Measurements from ENCODE around the gene WWOX.

Gene WWOX

DNA sequence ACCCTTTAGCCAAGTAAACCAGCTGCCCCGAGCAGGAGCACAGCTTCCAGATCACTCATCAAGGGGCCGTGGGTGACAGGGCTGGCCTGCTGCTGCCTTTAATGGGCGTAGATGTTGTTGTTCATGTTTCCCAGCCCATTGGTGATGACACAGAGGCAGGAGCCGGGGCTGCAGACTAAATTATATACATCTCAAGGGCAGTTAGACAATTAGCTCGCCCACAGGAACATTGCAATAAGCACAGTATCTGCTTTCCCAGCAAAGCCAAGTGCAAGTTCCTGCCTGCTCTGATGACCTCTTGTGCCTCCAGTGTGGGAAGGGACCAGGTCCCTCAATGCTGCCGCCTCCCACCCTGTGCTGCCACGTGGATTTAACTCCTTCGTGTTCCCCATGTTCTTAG is 1015.3 kb downstream of the WWOX start:
- no peak for DNase-seq (ENCODE audit: insufficient read length, low spot score)
- no peak for FAIRE-seq

DNA sequence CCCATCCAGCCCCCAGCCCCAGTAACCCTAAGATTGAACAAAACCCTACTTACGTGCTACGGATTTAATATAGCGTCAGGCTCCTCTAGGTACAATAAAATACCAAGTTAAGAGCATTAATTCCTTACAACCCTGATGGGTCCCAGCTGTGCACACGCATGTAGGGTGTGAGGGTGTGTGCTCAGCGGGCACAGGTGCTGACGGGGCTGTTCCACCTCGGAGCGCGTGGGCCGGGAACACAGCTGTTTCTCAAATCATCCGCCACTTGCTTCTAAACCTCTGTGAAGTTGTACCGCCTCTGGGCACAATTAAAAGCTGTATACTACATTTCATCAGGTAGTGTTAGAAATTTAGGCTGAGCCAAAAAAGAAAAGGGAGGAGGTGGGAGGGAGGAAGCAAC is 1022.5 kb downstream of the WWOX start:
- DNase-seq (ENCODE audit: insufficient read length, low spot score), result no peak
- FAIRE-seq, result no peak

DNA sequence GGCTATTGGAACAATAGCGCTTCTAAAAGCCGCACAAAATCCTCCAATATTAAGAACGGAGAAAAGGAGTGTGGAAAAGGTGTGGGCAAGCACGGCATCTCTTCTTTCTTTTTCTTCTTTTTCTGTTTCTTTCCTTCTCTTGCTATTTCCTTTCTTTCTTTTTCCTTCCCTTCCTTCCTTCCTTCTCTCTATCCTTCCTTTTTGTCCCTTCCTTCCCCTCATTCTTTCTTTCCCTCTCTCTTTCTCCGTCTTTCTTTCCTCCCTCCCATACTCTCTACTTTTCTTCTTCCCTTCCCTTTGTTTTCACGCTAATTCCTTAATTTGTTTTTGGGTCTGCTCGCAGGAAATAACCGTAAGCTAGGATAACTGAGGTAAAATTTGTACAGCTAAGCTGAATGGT is 1022.9 kb downstream of the WWOX start:
- DNase-seq (ENCODE audit: insufficient read length, low spot score) (no peak), FAIRE-seq (no peak)

DNA sequence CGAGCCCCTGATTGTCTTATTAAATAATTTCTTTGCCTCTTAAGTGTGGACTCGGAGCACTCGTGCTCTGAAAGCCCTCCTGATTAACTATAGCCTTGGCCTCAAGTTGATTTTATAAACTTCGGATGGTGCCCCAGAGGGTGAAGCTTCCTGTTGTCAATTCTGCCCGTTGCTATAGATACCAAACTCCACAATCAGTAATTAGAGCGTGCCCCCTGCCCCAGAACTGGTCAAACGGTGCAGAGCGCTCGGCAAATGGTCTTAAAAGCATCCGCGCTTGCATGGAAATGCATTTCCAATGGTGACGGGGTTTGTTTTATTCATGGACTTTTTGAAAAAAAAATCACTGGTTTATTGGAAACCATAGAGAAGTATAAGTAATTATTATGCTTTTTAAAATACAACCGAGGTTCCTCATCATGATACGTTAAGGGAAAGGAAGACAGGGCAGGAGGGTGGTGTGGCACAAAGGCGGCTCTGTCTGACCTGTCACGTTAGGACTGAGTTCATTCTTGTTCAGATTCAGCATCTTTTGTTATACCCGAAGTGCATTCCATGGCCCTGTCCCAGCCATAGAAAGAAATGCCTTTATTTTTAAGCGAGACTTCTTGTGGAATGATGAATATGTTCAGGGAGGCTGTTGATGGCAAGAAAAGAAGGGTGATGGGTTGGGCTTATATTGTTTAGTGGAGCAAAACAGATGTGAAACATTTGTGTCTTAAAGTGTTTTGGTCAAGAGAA is 1024.7 kb downstream of the WWOX start:
- FAIRE-seq (no peak), DNase-seq (ENCODE audit: insufficient read length, low spot score) (no peak)

DNA sequence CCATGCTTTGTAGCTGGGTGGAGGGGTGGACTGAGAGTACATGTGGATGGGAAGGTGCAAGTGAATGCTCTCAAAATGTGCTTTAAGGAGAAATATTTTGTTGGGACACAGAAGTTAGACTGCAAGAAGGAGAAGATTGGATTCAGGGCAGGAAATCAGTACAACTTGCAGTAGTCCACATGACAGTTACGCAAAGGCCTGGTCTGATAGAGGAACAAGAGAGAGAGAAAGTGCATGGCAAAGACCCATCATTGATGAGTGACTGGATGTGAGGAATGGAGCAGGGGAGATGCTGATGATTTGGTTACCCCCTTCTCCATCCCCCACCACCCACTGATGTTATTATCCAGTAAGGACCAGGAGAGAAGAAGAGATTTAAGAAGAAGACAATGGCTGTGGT is 1028.3 kb downstream of the WWOX start:
- no peak for DNase-seq (ENCODE audit: insufficient read length, low spot score)
- FAIRE-seq, result no peak

DNA sequence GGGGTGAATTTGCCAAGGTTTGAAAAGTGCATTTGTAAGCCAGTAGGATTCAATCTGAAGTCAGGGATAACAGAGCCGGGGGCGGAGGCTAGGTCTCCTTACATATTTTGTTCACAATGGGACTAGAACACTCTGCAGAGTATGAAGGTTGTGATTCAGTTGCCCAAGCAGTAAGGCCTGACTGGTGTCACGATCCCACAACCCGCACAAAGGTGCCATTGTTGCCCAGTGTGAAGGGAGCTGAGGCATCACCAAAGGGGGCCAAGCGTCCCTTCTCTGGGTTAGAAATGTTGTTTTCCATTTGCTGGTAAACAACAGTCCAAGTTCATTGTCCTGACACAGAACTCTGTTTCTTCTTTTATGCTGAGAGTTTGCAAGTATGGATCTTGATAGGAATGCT is 1029.3 kb downstream of the WWOX start:
- FAIRE-seq (no peak), DNase-seq (ENCODE audit: insufficient read length, low spot score) (no peak)

DNA sequence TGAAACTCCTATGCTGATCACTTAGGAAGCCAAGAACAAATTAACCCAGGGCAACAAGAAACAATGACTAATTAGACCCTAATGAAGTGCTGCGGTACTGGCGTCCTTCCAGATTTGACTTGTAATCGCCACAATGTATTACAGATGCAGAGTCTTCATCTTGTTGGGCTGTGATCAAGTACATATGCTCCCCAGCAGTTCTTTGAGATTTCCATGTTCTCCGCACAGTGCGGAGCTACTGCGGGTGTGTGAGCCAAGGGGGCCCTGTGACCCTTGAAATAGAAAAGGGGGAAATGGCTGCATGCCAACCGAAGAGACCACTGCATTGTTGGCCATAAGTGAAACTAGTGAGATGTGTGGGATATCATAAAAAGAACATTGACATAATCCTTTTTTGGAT is 1031.2 kb downstream of the WWOX start:
- DNase-seq (ENCODE audit: insufficient read length, low spot score), result no peak
- FAIRE-seq, result no peak

DNA sequence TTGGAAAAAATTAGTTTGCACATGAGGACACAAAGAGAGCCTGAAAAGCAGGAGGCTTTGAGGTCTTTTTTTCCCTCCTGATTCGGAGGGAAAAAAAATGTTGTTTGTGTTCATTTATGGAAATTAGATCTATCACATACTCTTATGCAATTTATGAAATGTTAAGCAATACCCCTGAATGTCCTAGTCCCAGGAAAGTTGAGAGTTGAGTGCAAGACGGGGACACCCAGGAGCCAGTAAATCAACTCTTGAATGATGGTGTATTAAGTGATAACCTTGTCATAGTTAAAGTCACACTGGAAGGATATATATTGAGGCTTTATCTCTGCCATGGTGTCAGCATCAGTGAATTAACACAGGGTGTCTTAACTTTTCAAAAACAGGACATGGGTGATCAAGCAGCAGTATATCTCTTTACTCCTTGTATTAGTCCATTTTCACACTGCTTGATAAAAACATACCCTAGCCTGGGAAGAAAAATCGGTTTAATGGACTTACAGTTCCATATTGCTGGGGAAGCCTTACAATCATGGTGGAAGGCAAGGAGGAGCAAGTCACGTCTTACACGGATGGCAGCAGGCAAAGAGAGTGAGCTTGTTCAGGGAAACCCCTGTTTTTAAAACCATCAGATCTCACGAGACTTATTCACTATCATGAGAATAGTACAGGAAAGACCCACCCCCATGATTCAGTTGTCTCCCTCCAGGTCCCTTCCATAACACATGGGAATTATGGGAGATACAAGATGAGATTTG is 1032.0 kb downstream of the WWOX start:
- no peak for FAIRE-seq
- no peak for DNase-seq (ENCODE audit: insufficient read length, low spot score)

DNA sequence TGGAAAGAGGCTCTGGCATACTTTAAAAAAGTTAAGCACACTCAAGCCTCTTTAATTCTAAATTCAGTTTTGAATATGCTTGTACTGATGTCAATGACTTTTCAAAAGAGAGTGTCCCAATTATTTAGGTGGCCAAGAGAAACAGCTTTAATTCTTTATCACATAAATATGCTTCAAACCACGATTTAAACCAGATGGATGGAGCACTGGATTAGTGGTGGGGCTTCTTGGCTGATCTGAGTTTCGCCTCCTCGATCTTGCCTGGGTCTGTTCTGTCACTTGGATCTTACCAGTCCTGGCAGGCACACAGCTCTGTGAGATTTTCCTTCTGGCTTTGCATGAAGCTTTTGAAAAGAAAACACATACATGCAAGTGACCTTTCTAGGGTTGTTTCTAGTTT is 1033.2 kb downstream of the WWOX start:
- DNase-seq (ENCODE audit: insufficient read length, low spot score), result no peak
- FAIRE-seq, result no peak

DNA sequence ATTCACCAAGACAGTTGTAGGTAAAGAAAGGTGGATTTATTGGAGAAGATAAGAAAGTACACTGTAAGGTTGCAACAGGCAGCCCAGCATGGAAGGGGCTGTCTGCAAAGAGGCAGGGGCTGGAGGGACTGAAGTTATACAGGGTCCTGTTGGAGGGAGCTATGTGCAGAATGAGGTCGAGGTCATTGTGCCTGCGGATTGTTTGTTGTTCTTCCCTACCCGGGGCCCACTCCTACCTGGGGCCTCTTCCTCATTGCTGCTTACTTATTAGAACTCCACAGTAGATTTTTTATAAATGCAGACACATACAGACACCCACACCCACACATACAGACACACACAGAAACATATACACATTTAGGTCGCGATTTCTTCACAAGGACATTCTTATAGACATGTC is 1034.8 kb downstream of the WWOX start:
- no peak for FAIRE-seq

DNA sequence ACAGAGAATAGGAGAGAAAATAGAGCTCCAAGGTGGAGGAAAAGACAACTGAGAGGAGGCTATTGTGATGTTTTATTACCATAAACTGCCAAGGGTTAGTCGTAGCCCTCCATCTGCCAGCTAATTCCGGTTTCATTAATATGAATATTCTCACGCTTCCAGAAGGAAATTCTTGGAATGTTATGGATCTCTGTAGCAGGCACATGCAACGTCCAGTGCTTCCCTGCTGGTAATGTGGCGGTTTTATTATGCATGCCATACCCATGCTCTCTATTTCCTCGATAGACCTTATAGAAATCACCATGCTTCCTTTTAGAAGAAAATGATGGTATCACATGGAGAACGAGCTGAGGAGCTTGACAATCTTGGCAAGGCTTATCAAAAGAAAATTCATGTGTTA is 1037.5 kb downstream of the WWOX start:
- FAIRE-seq (no peak), DNase-seq (ENCODE audit: insufficient read length, low spot score) (no peak)

More for the DNA sequence above, 1034.8 kb downstream of the WWOX start:
- no peak for DNase-seq (ENCODE audit: insufficient read length, low spot score)

DNA sequence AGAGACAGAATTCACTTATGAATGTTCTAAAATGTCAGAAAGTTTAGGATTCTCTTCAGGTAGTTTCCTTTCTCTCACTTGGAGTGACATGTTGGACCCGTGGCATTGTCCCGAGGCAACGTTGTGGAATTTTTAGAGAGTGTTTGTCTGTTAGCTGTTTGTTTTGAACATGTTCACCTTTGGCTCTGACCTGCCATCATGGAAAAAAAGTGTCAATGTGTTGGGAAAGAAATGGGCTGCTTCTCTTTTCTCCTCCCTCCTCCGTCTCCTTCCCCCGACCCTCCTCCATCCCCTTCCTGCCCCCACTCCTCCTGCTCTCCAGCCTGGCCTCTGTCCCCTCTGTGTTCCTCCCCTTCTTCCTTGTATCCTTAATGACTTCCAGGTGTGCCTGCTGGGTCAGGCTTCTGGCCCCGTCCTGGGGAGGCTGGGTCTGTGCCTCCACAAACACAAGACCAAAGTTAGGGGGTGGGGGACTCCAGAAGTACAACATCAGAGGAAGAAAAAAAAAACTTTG is 1038.0 kb downstream of the WWOX start:
- no peak for FAIRE-seq
- no peak for DNase-seq (ENCODE audit: insufficient read length, low spot score)

DNA sequence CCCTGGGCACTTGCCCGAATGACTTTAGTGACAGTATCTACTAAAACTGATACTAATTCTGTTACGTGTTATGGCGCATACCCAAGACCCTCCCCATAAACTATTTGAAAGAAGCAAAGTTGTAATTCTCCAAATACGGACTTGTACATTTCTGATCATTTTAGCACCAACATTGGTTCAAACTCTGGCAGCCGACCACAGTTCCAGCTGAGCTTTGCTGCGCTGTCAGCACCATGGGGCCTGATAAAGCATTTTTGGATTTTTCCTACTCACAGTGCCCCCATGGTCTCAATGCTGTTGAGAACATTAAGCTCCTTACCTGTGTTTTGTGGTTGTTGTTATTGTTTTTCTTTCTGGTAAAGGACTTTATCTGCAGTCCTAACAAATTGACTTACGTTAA is 1040.3 kb downstream of the WWOX start:
- FAIRE-seq, result no peak
- DNase-seq (ENCODE audit: insufficient read length, low spot score), result no peak

DNA sequence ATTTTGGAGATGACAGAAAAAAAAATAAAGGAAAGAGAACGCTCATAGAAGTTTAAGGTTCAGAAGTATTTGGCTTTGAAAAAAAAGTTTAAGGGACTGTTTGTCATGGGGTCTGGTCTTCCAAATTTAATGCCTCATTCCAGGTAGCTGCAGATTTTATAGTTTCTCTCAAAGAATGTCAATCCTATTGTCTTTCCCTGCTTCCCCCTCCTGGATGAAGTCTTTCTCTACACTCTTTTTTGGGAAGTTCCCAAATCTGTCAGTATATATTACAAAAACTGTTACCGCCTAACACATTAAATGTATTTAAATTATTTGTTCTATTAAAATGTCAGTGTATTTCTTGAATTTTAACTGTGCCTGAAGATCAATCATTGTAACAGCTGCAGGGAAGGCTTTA is 1043.6 kb downstream of the WWOX start:
- FAIRE-seq, result no peak
- no peak for DNase-seq (ENCODE audit: insufficient read length, low spot score)

DNA sequence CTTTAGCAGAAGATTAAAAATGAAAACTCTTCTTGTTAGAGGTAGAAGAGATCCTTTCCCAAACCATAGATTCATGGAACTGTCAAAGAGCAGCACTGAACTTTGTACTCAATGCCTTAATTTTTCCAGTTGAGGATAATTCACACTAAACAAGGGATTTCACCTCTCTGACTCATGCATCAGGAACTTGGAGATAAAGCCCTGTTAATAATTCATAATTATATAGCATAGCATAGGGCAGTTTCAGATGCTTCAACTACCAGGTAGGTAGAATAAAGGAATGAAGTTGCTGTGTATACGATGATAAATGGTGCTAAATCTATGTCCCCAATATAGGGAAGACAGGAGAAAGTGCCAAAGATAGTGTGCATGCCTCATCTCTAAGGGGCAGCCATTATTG is 1050.7 kb downstream of the WWOX start:
- DNase-seq (ENCODE audit: insufficient read length, low spot score), result no peak
- no peak for FAIRE-seq

DNA sequence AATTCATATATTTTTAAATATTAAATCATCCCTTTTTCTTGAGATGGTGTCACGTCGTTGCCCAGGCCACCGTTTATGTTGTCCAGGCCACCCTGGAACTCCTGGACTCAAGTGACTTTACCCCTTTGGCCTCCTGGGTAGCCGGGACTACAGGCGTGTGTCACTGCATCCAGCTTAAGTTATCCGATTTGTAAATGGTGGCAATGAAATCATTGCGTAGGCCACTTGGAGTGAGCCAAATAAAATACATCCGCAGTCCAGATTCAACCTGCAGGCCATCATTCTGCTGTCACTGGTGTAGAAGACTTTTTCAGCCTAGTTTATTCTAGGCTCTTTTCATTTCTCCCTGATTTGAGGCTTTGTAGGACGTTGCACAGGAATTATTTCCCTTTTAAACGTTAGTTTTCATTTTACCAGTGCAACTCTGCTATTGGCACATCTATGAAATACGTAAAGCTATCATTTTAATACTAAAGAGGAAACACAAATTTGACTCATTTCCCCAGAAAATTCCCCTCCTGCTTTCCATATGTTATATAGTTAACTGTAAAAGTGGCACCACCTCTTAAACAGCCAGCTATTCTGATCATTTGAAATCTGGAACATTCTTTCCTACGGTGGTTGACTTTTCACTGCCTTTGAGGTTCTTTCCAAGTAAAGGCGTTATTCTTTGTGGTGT is 1051.3 kb downstream of the WWOX start:
- DNase-seq (ENCODE audit: insufficient read length, low spot score) (no peak), FAIRE-seq (no peak)

DNA sequence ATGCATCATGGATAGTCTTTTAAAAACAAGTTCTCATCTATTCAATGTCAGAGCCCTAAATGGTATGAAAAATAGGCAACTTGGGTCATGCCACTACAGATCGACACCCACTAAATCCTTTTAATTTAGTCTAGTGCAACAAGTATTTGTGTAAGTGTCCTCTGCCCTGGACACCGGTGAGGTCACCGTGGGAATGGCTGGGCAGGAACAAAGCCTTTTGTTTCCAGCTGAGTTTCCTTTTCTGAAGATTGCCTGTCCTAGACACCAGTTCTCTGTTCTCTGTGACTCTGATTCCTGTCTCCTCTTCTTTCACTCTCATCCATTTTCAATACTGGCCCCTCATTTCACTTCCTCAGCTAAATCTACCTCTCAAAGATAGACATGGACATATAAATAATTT is 1054.6 kb downstream of the WWOX start:
- no peak for FAIRE-seq
- no peak for DNase-seq (ENCODE audit: insufficient read length, low spot score)

DNA sequence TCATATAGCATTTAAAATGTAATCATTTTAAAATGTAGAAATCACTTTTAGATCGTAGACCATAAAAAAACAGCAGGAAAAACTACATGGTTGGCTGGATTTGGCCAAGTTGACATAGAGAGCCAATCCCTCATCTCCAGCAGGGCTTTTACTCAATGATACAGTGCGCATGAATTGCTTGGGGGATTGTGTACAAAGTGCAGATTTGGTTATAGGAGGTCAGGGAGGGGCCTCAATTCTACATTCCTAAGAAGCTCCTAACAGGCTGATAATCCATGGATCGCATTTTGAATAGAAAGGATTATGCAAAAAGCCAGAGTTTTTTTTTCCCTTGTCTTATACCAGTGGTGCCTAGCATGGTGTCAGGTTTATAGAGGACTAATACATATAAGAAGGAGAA is 1056.0 kb downstream of the WWOX start:
- DNase-seq (ENCODE audit: insufficient read length, low spot score) (no peak), FAIRE-seq (no peak)

DNA sequence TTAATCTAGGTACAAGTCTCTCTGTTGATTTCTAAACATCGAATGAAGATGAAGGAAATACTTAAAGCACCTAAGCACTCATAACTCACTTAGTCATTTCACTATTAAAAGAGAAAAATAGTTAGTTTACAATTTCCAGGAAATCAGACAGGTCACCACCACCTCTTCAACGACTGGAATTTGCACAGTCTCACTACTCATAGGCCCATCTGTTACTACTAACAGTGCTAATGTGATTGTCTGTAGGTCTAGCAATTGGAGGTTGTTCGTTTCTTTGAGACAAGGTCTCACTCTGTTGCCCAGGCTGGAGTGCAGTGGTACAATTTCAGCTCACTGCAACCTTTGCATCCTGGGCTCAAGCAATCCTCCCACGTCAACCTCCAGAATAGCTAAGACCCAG is 1056.5 kb downstream of the WWOX start:
- FAIRE-seq (no peak), DNase-seq (ENCODE audit: insufficient read length, low spot score) (no peak)

DNA sequence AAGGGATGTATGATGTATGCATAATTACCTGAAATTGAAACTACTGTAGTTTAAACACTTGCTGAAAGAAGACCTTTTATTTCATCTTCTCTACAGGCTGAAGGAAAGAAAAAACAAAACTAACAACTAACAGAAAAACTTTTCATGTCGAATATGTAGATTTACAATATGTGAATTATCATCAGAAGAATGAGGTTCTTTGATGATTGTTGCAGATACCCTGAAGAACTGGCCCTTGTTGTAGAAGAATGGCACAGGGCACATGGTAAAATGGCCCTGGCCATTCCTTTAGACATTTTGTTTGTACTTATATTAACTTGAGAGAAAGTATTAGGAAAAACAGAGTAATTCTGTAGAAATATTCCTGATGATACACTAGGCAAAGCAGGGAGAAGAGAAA is 1057.3 kb downstream of the WWOX start:
- no peak for DNase-seq (ENCODE audit: insufficient read length, low spot score)

DNA sequence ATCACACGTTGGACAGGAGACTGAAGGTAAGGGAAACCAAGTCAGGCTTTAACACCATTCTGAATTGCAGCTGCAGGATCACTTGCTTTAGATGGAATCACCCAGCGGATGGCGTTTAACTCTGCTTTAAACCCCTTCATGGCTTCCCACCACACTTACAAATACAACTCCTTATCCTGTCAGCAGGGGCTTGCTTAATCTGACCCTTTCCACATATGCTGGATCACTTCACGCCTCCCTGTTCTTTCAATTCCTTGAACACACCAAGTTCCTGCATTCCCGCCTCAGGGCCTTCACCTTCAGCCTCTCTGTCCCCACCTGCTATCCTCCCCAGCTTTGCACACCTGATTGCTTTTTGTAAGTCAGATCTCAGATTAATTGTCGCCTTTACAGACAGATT is 1058.9 kb downstream of the WWOX start:
- DNase-seq (ENCODE audit: insufficient read length, low spot score) (no peak), FAIRE-seq (no peak)

More for the DNA sequence above, 1057.3 kb downstream of the WWOX start:
- FAIRE-seq, result no peak

All from HTR-8/SVneo (cell line).